ENCODE results near the gene DNMT3A. TPM values are rescaled to one million over a fixed set of nuclear protein-coding genes. Genes with fewer than 3 reads are reported as not detected.
A peak's percentile ranks its signal among the peaks of the same experiment; 100 is the strongest.

Gene DNMT3A
- total and polyA plus RNA-seq, 2 of the 8 experiments (the other 6 are each of a cell fraction or from before 2014, with no cell fraction given) = 33.6 to 178 TPM

DNA sequence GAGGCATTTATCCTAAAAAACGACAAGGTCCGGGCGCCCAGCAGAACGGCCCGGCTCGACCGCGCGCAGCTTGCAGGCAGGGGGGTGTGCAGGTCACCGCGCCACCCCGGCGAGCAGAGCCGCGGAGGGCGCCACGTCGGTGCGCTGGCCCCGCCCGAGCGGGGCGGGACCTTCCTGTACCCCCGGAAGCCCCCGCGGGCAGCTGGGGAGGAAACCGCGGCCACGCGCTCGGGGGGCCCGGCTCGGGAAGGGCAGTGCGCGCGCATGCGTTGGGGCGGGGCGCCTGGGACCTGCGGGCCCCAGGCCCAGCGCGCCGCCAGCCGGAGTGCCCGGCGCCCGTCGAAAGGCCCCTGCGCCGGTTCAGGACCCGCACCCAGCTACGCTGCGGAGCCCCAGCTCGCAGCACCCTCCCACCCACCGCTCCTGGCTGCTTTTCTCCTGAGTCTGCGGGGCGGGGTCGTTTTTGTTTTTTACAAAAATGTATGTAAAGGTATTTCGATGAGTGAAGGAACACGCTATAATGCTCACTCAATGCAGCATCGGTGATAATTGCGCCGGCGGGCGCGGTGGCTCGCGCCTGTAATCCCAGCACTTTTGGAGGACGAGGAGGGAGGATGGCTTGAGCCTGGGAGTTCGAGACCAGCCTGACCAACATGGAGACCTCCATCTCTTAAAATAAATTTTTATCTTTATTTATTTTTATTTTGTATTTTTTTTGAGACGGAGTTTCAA is 125.6 kb downstream of the DNMT3A start (continued):
- TF ChIP-seq, protein P1, sequence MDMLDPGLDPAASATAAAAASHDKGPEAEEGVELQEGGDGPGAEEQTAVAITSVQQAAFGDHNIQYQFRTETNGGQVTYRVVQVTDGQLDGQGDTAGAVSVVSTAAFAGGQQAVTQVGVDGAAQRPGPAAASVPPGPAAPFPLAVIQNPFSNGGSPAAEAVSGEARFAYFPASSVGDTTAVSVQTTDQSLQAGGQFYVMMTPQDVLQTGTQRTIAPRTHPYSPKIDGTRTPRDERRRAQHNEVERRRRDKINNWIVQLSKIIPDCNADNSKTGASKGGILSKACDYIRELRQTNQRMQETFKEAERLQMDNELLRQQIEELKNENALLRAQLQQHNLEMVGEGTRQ (IDR thresholded peaks at IDR 0.05; ENCODE audit: low read length) = no peak
- TF ChIP-seq, protein P2, sequence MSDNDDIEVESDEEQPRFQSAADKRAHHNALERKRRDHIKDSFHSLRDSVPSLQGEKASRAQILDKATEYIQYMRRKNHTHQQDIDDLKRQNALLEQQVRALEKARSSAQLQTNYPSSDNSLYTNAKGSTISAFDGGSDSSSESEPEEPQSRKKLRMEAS (IDR thresholded peaks at IDR 0.05) = peak; percentile 58; the same call in 1 of the 2 replicates
- TF ChIP-seq SRF (IDR thresholded peaks at IDR 0.05; ENCODE audit: low read depth, low read length) = no peak
